Measurements from ENCODE around the gene ZBTB4.

Gene ZBTB4

DNA sequence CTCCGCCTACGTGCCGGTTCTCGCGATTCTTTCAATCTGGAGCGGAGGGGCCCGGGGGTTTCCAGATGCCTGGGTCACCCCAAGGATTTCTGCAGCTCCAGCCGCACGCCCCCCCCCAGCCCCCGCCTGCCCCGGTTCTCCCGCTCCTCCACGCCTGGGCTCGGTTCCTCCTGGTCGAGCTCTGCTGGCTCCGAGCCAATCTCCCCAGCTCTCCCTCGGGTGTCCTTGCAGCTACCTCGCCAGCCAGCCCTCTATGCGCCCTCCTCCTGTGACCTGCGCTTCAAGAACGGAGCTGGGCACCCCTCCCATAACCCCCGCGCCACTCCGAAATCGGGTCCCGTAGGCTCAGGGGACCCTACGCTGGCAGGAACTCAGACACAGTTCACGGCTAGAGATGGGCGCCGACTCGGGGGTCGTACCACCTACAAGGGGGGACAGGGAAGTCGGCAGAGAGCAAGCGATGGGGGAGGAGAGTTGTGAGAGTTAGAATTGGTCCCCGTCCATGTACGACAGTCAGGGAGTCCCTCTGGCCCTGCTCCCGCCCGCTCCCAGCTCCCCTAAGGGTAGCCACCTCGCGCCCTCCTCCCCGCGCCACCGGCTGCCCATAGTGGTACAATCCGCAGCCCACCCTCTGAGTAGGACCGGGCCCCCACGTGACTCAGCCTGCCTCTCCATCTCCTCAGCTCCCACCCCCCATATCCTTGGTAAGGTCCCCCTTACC, 39.2 kb downstream of the ZBTB4 start:
- DNase-seq (ENCODE audit: low read depth), result no peak

DNA sequence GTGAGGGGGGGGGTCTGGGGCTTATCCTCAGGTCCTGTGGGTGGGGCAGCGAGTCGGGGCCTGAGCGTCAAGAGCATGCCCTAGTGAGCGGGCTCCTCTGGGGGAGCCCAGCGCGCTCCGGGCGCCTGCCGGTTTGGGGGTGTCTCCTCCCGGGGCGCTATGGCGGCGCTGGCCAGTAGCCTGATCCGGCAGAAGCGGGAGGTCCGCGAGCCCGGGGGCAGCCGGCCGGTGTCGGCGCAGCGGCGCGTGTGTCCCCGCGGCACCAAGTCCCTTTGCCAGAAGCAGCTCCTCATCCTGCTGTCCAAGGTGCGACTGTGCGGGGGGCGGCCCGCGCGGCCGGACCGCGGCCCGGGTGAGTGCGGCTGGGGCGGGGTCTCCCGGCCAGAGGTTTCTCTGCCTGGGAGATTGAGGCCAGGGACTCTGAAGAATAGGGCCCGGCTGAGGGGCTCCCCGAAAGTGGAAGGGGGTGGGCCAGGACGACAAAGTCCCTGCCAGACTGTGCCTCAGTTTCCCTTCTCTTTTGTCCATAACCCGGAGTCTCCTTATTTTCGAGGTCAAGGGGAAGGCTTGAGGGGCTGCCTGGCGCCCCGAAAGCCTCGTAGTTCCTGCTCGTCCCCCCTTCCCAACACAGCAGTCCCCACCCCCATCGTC, 39.8 kb downstream of the ZBTB4 start, which contains the start of gene FGF11:
TSS of gene FGF11 (plus strand) at position 51 of the 651 bp plus-strand sequence. CDS start at position 160, 109 bp downstream.
- DNase-seq (ENCODE audit: low read depth), result no peak

DNA sequence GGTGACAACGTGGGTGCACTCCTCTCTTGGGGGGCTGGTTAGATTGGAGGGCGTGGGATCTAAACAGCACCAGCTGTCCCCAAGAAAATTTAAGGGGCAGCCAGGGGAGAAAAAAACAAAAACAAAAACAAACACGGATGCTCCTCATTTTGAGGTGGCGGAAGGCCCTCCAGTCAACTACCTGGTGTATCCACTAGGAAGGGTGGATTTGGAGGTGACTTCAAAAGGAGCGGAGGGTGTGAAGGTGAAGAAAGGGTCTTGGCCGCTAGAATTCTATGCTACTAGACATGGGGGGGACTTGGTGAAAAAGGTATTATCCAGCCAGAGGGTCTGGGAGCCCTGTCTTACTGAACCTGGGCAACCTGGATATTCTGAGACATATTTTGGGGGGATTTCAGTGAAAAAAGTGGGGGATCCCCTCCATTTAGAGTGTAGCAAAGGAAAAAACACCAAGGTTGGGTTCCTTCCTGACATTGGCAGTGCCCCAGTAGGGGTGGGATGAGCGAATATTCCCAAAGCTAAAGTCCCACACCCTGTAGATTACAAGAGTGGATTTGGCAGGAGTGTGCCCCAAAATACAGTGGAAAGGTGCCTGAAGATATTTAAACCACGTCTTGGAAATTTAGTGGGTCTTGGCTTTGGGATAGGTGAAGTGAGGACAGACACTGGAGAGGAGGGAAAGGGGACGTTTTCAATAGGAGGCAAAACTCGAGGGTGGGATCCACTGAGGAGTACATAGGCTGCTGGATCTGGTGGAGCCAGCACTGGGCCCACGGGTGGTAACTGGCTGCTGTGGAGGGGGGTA, 40.6 kb downstream of the ZBTB4 start:
- DNase-seq (ENCODE audit: low read depth), result no peak

DNA sequence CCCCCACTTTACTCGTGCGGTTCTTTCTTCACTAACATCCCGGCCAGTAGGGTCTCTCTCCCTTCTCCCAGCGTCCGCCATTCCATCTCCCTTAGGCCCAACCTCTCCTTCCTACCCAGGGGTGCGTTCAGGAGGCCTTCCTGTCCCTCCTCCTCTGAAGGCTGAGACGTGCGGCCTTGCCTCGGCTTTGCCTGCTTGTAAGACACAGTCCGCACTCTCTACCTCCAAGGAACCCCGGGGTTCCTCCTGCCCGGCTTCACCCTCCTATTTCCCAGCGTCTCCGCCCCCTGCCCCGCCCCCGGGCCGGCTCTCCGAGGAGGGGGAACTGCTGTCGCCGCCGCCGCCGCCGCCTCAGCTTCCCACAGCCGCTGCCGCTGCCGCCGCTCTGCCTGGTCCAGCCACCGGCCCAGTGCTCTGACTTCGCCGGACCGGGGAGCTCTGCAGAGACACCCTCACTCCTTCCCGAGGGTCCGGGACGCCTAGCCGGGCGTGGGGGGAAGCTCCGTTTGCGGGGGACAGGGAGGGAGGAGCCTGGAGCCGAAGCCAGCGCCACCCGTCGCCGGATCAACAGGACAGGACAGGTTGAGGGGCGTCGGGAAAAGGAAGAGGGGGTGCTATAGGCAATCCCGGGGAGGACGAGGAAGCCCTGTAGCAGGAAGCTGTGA, 41.3 kb downstream of the ZBTB4 start:
- DNase-seq (ENCODE audit: low read depth), result no peak

DNA sequence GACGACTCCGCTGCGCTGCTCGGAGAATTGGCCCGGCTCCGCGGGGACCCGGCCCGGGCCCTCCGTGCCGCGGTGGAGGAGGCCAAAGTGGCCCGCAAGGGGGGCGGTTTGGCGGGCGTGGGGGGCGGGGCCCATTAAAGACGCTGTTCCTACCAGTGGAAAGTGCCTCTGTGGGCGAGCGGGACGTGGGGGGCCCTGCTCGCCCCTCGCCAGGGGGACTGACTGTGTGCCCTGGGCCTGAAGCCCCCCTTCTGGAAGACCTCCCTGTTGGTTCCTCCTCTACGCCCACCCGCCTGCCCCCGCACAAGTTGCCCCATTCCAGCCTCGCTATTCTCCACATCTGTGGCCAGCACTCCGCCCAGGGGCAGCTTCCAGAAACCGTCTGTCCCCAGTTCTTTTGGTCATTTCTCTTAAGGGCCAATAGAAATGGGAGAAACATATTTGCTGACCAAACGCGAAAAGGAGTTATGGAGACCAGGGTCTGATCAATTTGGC, 42.0 kb downstream of the ZBTB4 start:
- DNase-seq (ENCODE audit: low read depth), result no peak

DNA sequence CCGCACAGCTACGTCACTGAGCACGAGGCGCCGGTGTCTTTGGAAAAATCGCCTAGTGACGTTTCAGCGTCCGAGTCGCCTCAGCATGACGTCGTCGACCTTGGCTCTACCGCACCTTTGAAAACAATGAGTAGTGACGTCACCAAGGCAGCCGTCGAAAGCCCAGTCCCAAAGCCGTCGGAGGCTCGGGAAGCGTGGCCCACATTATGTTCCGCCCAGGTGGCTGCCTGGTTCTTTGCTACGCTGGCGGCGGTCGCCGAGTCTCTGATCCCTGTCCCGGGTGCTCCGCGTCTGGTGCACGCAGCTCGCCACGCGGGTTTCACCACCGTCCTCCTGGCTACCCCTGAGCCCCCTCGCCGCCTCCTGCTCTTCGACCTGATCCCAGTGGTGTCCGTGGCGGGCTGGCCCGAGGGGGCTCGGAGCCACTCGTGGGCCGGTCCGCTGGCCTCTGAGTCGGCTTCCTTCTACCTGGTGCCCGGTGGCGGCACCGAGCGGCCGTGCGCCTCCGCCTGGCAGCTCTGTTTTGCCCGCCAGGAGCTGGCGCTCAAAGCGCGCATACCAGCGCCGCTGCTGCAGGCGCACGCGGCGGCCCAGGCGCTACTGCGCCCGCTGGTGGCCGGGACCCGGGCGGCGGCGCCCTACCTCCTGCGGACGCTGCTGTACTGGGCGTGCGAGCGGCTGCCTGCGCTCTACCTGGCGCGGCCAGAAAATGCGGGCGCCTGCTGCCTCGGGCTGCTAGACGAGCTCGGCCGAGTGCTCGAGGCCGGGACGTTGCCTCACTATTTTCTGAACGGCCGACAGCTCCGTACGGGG, 42.7 kb downstream of the ZBTB4 start:
- no peak for DNase-seq (ENCODE audit: low read depth)

DNA sequence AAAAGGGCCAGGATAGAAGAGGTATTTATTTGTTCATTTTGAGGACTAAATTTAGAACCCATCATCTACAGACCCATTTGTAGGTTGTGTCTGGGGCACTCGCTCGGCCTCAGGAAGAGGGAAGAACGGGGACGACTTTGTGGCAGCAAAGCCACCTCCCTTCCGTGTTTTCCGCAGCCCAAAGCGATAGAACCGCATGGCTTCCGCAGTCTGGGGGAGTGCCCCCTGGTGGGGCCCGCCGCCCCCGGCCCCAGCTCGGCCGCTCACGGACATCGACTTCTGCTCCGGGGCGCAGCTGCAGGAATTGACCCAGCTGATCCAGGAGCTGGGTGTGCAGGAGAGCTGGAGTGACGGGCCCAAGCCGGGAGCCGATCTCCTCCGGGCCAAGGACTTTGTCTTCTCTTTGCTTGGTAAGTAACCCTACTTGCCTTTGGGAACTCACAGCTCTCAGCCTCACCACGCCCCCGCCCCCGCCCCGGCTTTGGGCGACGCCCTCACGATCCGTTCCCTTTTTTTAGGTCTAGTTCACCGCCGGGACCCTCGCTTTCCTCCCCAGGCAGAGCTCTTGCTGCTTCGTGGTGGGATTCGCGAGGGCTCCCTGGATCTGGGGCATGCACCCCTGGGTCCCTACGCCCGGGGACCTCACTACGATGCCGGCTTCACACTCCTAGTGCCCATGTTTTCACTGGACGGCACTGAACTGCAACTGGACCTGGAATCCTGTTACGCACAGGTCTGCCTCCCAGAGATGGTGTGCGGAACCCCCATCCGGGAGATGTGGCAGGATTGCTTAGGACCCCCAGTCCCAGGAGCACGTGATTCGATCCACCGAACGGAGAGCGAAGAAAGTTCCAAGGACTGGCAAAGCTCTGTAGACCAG, 43.5 kb downstream of the ZBTB4 start:
- no peak for DNase-seq (ENCODE audit: low read depth)

DNA sequence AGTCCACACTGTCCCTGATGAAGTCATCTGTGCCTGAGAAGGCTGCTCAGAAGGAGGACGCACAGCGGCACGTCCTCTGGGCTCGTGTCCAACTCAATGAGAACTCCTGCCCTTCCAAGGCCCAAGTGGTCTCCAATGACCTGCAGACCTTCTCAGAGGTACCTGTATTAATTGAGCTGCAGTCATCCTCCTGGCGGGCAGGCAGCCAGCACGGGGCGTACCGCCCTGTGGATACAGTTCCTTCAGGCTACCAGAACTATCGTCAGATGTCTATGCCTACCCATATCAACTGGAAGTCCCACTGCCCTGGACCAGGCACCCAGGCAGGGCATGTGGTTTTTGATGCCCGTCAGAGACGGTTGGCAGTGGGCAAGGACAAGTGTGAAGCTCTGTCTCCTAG, 47.1 kb downstream of the ZBTB4 start:
- no peak for DNase-seq (ENCODE audit: low read depth)

DNA sequence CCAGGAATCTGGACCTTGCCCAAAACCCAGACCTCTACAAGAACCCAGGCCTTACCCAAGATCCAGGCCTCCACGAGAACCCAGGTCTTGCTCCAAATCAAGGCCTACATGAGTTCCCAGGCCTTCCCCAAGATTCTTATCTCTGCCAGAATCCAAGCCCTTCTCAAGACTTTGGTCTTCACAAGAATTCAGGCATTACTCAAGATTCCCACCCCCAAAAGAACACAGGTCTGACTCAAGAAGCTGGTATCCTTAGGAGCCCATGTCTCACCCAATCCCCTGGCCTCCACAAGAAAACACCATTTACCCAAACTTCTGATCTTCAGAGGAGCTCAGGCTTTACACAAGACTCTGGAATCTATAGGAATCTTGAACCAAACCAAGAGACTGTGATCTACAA, 48.2 kb downstream of the ZBTB4 start:
- DNase-seq (ENCODE audit: low read depth), result no peak

DNA sequence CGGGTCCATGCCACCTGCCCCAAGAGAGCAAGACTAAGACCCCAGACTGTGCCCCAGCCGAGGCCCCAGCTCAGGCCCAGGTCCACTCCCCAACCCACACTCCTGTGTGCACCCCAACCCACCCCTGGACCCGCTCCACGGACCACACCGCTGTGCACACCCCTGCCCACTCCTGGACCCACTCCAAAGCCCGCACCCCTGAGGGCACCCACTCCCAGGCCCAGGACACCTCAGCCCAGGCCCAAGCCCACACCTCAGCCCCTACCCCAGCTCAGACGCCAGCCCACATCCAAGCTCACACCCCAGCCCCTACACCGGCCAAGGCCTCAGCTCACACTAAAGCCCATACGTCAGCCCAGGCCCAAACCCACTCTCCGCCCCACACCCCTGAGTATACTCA, 49.7 kb downstream of the ZBTB4 start:
- DNase-seq (ENCODE audit: low read depth), result no peak

DNA sequence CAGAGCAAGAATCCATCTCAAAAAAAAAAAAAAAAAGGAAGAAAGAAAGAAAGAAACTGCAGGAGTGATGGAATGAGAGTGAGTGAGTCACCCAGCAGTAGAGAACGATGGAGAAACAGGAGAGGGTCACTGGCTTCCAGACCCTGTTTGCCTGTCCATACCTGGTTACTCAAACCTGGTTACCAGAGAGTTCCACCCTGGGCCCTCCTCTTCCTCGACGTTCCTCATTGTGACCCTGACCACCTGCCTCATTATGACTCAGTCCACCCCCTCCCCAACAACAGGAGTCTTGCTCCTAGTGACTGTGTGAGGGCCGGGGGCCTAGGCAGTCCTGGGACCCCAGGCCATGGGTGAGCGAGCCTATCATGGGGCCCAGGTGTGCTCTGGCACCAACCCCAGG, 50.9 kb downstream of the ZBTB4 start, which contains the start of gene SPEM3:
TSS of gene SPEM3 (plus strand) at position 301 of the 400 bp plus-strand sequence. CDS start at position 347, 46 bp downstream.
- DNase-seq (ENCODE audit: low read depth), result no peak

DNA sequence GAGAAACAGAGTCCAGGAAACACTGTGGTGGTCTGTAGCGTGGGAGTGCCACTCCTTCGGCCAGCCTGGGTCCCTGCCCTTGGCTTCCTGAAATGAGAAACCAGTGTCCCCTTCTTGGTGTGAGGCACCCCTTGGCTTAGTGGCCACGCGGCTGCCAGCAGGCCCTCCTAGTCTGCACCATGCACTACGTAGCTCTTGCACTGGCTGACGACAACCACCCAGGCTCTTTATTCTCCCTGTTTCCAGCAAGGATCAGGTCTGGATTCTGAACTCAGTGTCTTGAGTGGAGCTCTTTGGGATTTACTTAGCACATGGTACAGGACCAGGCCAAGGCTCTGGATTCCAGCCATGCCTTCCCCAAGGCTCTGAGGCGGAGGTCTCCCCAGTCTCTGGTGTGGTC, 51.9 kb downstream of the ZBTB4 start:
- no peak for DNase-seq (ENCODE audit: low read depth)

DNA sequence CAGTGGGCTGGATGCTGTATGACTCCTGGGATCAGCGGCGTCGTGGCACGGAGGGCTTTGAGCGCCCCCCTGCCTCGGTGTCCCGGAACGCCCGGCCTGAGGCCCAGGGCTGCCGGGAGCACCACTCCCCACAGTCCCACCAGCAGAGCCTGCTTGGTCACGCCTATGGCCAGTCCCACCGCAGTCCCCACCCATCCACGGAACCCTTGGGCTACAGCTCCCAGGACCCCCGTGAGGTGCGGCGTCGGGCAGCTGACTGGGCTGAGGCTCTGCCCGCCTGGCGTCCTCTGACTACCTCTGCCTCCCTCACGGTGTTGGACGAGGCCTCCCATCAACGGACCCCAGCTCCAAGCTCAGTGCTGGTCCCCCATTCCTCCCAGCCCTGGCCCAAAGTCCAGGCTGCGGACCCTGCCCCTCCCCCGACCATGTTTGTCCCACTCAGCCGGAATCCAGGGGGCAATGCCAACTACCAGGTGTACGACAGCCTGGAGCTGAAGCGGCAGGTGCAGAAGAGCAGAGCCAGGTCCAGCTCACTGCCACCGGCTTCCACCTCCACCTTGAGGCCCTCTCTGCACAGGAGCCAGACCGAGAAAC, 52.4 kb downstream of the ZBTB4 start:
- no peak for DNase-seq (ENCODE audit: low read depth)

DNA sequence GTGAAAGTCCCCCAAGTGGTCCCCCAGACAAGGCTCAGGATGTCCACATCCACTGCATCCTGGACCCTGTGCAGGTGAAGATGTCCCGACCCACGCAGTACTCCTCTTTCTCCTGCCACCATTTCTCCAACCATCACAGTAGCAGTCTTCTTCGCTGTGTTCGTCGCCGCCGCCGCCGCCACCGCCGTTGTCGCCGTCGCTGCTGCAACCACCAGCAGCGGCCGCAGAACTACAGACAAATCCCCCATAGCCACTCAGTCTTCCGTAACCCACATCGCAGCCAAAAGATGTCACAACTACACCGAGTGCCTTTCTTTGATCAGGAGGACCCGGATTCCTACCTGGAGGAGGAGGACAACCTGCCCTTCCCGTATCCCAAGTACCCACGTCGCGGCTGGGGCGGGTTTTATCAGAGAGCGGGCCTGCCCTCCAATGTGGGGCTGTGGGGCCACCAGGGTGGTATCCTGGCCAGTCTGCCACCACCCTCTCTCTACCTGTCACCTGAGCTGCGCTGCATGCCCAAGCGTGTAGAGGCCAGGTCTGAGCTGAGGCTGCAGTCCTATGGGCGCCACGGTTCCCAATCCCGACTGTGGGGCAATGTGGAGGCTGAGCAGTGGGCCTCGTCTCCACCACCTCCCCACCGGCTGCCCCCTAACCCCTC, 53.1 kb downstream of the ZBTB4 start:
- no peak for DNase-seq (ENCODE audit: low read depth)

DNA sequence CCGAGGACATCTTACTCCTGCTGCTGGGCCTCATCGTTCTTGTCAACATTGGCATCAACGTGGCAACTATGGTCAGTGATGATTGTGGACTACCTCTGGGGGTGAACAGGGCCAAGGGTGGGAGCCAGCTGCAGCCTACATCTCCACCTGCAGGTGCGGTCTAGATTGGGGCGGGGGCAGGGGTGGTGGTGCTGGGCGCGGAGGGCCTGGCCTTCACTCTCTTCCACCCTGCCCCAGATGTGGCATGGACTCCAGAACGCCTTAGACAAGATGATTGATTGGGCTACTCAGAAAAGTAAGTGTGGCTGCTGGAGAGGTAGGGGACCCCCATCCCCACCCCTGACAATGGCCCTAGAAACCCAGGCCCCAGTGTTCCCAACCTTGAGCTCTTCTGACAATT, 53.7 kb downstream of the ZBTB4 start:
- DNase-seq (ENCODE audit: low read depth), result no peak

DNA sequence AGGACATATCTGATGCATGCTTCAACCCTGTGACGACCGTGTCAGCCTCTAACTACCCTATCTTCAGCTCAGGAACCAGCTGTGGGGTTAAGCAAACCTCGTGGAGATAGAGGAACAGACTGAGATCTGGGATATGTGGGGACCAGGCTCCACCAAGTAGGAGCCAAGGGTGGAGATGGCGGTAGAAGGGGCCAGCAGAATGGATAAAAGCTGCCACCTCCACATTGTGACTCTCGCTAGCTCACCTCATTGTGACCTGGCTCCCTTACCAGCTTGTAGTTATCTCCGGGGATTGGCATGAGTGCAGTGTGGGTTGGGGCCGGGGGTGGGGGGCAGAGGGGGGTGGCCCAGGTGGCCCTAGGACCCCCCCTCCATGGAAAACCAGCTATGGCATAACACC, 54.1 kb downstream of the ZBTB4 start, which contains the start of gene SPEM2:
TSS of gene SPEM2 (plus strand) at position 301 of the 400 bp plus-strand sequence. CDS start at position 374, 73 bp downstream.
- no peak for DNase-seq (ENCODE audit: low read depth)

DNA sequence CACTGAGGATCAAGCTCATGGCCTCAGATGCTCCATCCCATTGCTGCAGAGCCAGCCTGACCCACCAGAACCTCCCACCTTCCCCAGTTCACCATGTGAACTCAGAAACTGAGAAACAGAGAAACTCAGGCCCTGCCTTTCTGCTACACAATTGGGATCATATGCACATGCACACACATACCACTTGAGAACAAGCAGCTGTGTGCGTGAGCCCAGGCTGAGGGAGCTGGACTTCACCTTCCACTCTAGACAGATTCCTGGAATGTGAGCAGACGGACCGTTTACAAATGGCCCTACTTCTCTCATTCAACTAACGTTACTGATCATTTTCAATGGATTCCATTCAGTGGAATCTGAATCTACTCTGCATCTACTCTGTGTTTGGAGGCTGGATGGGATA, 55.8 kb downstream of the ZBTB4 start:
- DNase-seq (ENCODE audit: low read depth), result no peak

DNA sequence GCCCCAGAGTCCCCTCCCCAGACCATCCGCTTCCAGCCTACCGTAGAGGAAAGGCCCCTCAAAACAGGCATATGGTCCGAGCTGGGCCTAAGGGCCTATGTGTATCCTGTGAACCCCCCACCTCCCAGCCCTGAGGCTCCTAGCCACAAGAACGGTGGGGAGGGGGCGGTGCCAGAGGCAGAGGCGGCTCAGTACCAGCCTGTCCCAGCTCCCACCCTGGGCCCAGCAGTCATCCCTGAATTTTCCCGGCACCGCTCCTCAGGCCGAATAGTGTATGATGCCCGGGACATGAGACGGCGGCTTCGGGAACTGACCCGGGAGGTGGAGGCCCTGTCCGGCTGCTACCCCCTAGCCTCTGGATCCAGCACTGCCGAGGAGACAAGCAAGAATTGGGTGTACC, 58.2 kb downstream of the ZBTB4 start:
- DNase-seq (ENCODE audit: low read depth), result no peak

All from GM04504 (cell line).